GM21825 (cell line): Measurements from ENCODE around the gene SLCO2A1.
"Not testable (repeated sequence)": the region's sequence is repeated elsewhere in the genome, so short reads cannot be mapped to it uniquely, and the experiment has no call there.

Source experiments
- ATAC-seq: cut with Tn5 transposase; IDR thresholded peaks from one replicate; pipeline ENCODE4 v1.9.1; 2021; ENCODE audit warnings: mild to moderate bottlenecking, moderate library complexity; ENCODE audit not compliant: unreplicated experiment

SLCO2A1 gene

GRCh38 chr3:134029734-134030378 lies at the start of gene SLCO2A1:
SLCO2A1 (minus strand) TSS chr3:134029925; CDS start chr3:134029802, 123 bp downstream.
- no peak for ATAC-seq

GRCh38 chr3:134079111-134079547 lies 49.4 kb upstream of the SLCO2A1 start:
- no peak for ATAC-seq

GRCh38 chr3:134078169-134078831 lies 48.6 kb upstream of the SLCO2A1 start:
- no peak for ATAC-seq

GRCh38 chr3:134077649-134078161 lies 48.0 kb upstream of the SLCO2A1 start:
- ATAC-seq, result no peak

- ATAC-seq, result no peak
These were observed 47.1 kb upstream of the SLCO2A1 start for GRCh38 chr3:134076851-134077250.

GRCh38 chr3:134075846-134076245 lies 46.1 kb upstream of the SLCO2A1 start:
- ATAC-seq, result no peak

GRCh38 chr3:134075568-134075825 lies 45.8 kb upstream of the SLCO2A1 start:
- no peak for ATAC-seq

GRCh38 chr3:134074790-134075567 lies 45.3 kb upstream of the SLCO2A1 start:
- ATAC-seq, result no peak

GRCh38 chr3:134074001-134074789 lies 44.5 kb upstream of the SLCO2A1 start:
- no peak for ATAC-seq

GRCh38 chr3:134073583-134073945 lies 43.8 kb upstream of the SLCO2A1 start:
- no peak for ATAC-seq

GRCh38 chr3:134072881-134073582 lies 43.3 kb upstream of the SLCO2A1 start:
- ATAC-seq, result no peak

GRCh38 chr3:134070281-134070680 lies 40.6 kb upstream of the SLCO2A1 start:
- not testable (repeated sequence) for ATAC-seq

GRCh38 chr3:134068429-134068828 lies 38.7 kb upstream of the SLCO2A1 start:
- no peak for ATAC-seq

- no peak for ATAC-seq
These were observed 37.9 kb upstream of the SLCO2A1 start for GRCh38 chr3:134067531-134068161.

- ATAC-seq, result no peak
These were observed 37.2 kb upstream of the SLCO2A1 start for GRCh38 chr3:134066651-134067530.

GRCh38 chr3:134066158-134066541 lies 36.4 kb upstream of the SLCO2A1 start:
- no peak for ATAC-seq

GRCh38 chr3:134065252-134066157 lies 35.8 kb upstream of the SLCO2A1 start:
- no peak for ATAC-seq

- ATAC-seq, result no peak
These were observed 34.4 kb upstream of the SLCO2A1 start for GRCh38 chr3:134064081-134064480.
